ENCODE measurements around the gene SEMA3A.

SEMA3A gene

GRCh38 chr7:83931968-83932367 is 262.6 kb downstream of the SEMA3A start:
- H3K4me1 ChIP-seq (ENCODE audit: insufficient read depth, low read length), result peaks cover 2% of the 10 kb centered on the region; the same call in 1 of the 2 replicates
- H3K27me3 ChIP-seq (ENCODE audit: insufficient read depth, low read length), result no peaks in the 10 kb centered on the region
- no peaks in the 10 kb centered on the region for H3K36me3 ChIP-seq (ENCODE audit: insufficient read depth, low read length)
- no peak overlapping the region for H3K4me3 ChIP-seq (ENCODE audit: low read length)
- H3K9ac ChIP-seq (ENCODE audit: low read depth, low read length), result no peak overlapping the region
- H3K9me3 ChIP-seq (ENCODE audit: insufficient read depth, low read depth, low read length), result no peaks in the 10 kb centered on the region
- WGBS, result 83% methylated on average over 1 of the region's 2 CpGs
- no peak overlapping the region for H3K27ac ChIP-seq (ENCODE audit: low read depth, low read length)

- no peaks in the 10 kb centered on the region for H3K4me1 ChIP-seq (ENCODE audit: insufficient read depth, low read length)
- H3K9ac ChIP-seq (ENCODE audit: low read depth, low read length), result no peak overlapping the region
- H3K27me3 ChIP-seq (ENCODE audit: insufficient read depth, low read length), result no peaks in the 10 kb centered on the region
- no peak overlapping the region for H3K27ac ChIP-seq (ENCODE audit: low read depth, low read length)
- no peak overlapping the region for H3K4me3 ChIP-seq (ENCODE audit: low read length)
- no peaks in the 10 kb centered on the region for H3K9me3 ChIP-seq (ENCODE audit: insufficient read depth, low read depth, low read length)
- 91% methylated on average over 2 of the region's 2 CpGs for WGBS
- no peaks in the 10 kb centered on the region for H3K36me3 ChIP-seq (ENCODE audit: insufficient read depth, low read length)
Observed at GRCh38 chr7:83930262-83930661, 264.3 kb downstream of the SEMA3A start.

- Histone ChIP-seq H3K27me3 (ENCODE audit: insufficient read depth, low read length) (no peaks in the 10 kb centered on the region), H3K9me3 (ENCODE audit: insufficient read depth, low read depth, low read length) (no peaks in the 10 kb centered on the region), H3K4me3 (ENCODE audit: low read length) (no peak overlapping the region), H3K4me1 (ENCODE audit: insufficient read depth, low read length) (peaks cover 4% of the 10 kb centered on the region; the same call in 1 of the 2 replicates), H3K27ac (ENCODE audit: low read depth, low read length) (no peak overlapping the region), H3K9ac (ENCODE audit: low read depth, low read length) (no peak overlapping the region), H3K36me3 (ENCODE audit: insufficient read depth, low read length) (no peaks in the 10 kb centered on the region)
- WGBS, result 0% methylated on average over 1 of the region's 1 CpG
Observed at GRCh38 chr7:83925860-83926259, 268.7 kb downstream of the SEMA3A start.

GRCh38 chr7:83921941-83922607 is 272.5 kb downstream of the SEMA3A start:
- Histone ChIP-seq H3K27me3 (ENCODE audit: insufficient read depth, low read length) (no peaks in the 10 kb centered on the region), H3K9me3 (ENCODE audit: insufficient read depth, low read depth, low read length) (no peaks in the 10 kb centered on the region), H3K36me3 (ENCODE audit: insufficient read depth, low read length) (no peaks in the 10 kb centered on the region), H3K4me3 (ENCODE audit: low read length) (no peak overlapping the region), H3K4me1 (ENCODE audit: insufficient read depth, low read length) (peaks cover 4% of the 10 kb centered on the region; the same call in 1 of the 2 replicates), H3K27ac (ENCODE audit: low read depth, low read length) (no peak overlapping the region), H3K9ac (ENCODE audit: low read depth, low read length) (no peak overlapping the region)
- 94% methylated on average over 4 of the region's 4 CpGs for WGBS

GRCh38 chr7:83921271-83921940 is 273.2 kb downstream of the SEMA3A start:
- Histone ChIP-seq H3K4me3 (ENCODE audit: low read length) (no peak overlapping the region), H3K9me3 (ENCODE audit: insufficient read depth, low read depth, low read length) (no peaks in the 10 kb centered on the region), H3K27me3 (ENCODE audit: insufficient read depth, low read length) (no peaks in the 10 kb centered on the region), H3K36me3 (ENCODE audit: insufficient read depth, low read length) (no peaks in the 10 kb centered on the region), H3K9ac (ENCODE audit: low read depth, low read length) (no peak overlapping the region), H3K27ac (ENCODE audit: low read depth, low read length) (no peak overlapping the region), H3K4me1 (ENCODE audit: insufficient read depth, low read length) (peaks cover 4% of the 10 kb centered on the region; the same call in 1 of the 2 replicates)
- WGBS, result 86% methylated on average over 1 of the region's 1 CpG

- WGBS, result 85% methylated on average over 1 of the region's 1 CpG
- Histone ChIP-seq H3K27me3 (ENCODE audit: insufficient read depth, low read length) (no peaks in the 10 kb centered on the region), H3K4me3 (ENCODE audit: low read length) (no peak overlapping the region), H3K4me1 (ENCODE audit: insufficient read depth, low read length) (peaks cover 4% of the 10 kb centered on the region; the same call in 1 of the 2 replicates), H3K36me3 (ENCODE audit: insufficient read depth, low read length) (no peaks in the 10 kb centered on the region), H3K27ac (ENCODE audit: low read depth, low read length) (no peak overlapping the region), H3K9ac (ENCODE audit: low read depth, low read length) (no peak overlapping the region), H3K9me3 (ENCODE audit: insufficient read depth, low read depth, low read length) (no peaks in the 10 kb centered on the region)
Observed at GRCh38 chr7:83918142-83918541, 276.4 kb downstream of the SEMA3A start.

GRCh38 chr7:83913174-83913573 is 281.4 kb downstream of the SEMA3A start:
- Histone ChIP-seq H3K36me3 (ENCODE audit: insufficient read depth, low read length) (no peaks in the 10 kb centered on the region), H3K27me3 (ENCODE audit: insufficient read depth, low read length) (no peaks in the 10 kb centered on the region), H3K4me1 (ENCODE audit: insufficient read depth, low read length) (no peaks in the 10 kb centered on the region), H3K4me3 (ENCODE audit: low read length) (no peak overlapping the region), H3K9ac (ENCODE audit: low read depth, low read length) (no peak overlapping the region), H3K9me3 (ENCODE audit: insufficient read depth, low read depth, low read length) (no peaks in the 10 kb centered on the region), H3K27ac (ENCODE audit: low read depth, low read length) (no peak overlapping the region)

- Histone ChIP-seq H3K9ac (ENCODE audit: low read depth, low read length) (no peak overlapping the region), H3K27ac (ENCODE audit: low read depth, low read length) (no peak overlapping the region), H3K4me1 (ENCODE audit: insufficient read depth, low read length) (no peaks in the 10 kb centered on the region), H3K4me3 (ENCODE audit: low read length) (no peak overlapping the region), H3K27me3 (ENCODE audit: insufficient read depth, low read length) (no peaks in the 10 kb centered on the region), H3K36me3 (ENCODE audit: insufficient read depth, low read length) (no peaks in the 10 kb centered on the region), H3K9me3 (ENCODE audit: insufficient read depth, low read depth, low read length) (no peaks in the 10 kb centered on the region)
- WGBS, result 100% methylated on average over 1 of the region's 2 CpGs
Observed at GRCh38 chr7:83908526-83908925, 286.1 kb downstream of the SEMA3A start.
